HG03575 (cell line): ENCODE measurements around the gene PSAT1.

Source experiments
- ATAC-seq: cut with Tn5 transposase; IDR thresholded peaks from one replicate; pipeline ENCODE4 v1.9.1; 2021; ENCODE audit not compliant: unreplicated experiment, insufficient number of reproducible peaks, low FRiP score; ENCODE audit errors: extremely low read depth

The PSAT1 gene

DNA sequence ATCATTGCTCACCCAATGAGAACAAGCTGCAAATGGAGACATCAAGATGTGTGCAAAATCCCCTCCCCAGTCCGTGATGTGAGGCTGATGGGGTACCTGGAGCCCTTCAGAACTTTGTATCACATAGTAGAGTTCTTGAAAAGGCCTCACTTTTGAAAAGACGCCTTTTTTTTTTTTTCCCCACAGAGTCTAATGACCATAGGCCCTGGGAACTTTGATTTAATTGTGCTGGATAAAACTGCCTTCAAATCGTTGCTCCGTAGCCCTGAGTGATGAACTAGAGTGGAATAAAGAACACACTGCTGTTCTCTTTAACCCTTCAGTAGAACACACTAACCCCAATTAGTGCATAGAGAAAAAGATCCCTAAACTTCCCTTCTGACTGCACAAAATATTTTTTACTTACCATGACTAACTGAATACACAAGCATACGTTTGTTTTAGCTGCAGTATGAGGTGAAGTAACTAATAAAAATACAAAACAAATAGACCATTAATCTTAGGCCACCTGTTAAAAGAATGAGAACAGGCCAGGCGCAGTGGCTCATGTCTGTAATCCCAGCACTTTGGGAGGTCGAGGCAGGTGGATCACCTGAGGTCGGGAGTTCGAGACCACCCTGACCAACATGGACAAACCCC lies 15.1 kb downstream of the PSAT1 start:
- ATAC-seq: no peak

- no peak for ATAC-seq
Measured at GRCh38 chr9:78314550-78314949, 17.6 kb downstream of the PSAT1 start.

DNA sequence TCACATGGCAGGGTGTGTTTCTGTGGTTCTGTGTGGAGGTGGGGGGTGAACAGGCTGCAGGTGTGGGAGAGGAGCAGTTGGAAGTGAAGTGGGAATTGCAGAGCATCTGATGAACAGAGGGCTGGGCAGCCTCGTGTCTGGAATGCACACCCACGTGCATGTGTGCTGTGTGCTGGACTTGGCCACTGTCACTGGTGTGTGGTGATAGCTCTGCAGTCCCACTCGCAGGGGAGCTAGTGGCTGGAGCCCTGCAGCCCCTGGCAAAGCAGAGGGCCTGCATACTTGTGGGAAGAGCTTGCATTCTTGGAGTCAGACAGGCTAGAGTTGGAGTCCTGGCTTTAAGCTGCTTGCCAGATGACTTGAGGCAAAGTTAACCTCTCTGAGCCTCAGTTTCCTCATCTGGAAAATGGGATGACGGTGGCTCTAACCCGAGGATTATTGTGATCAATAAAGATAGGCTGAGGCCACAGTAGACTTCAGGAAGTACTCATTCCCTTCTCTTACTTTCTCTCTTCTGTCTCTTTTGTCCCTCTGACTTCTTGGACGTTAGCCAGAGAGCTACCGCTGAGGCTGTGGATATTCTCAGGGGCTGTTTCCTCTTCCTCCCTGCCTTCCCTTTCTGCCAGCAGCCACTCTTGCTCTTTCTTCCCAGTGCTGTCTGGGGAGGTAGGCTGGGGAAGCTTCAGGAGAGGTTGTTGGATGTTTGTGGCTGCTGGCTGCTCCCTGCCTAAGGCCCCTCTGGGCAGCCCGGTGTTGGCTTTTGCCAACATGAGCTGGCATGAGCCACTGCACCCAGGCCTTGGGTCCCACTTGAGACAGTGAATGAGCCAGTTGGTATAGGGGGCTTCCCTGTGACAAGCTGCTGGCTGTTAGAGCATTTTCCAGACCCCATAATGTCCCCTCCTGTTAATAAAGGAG lies 18.3 kb downstream of the PSAT1 start:
- no peak for ATAC-seq

- ATAC-seq: no peak
Measured at GRCh38 chr9:78316166-78316892, 19.4 kb downstream of the PSAT1 start.

DNA sequence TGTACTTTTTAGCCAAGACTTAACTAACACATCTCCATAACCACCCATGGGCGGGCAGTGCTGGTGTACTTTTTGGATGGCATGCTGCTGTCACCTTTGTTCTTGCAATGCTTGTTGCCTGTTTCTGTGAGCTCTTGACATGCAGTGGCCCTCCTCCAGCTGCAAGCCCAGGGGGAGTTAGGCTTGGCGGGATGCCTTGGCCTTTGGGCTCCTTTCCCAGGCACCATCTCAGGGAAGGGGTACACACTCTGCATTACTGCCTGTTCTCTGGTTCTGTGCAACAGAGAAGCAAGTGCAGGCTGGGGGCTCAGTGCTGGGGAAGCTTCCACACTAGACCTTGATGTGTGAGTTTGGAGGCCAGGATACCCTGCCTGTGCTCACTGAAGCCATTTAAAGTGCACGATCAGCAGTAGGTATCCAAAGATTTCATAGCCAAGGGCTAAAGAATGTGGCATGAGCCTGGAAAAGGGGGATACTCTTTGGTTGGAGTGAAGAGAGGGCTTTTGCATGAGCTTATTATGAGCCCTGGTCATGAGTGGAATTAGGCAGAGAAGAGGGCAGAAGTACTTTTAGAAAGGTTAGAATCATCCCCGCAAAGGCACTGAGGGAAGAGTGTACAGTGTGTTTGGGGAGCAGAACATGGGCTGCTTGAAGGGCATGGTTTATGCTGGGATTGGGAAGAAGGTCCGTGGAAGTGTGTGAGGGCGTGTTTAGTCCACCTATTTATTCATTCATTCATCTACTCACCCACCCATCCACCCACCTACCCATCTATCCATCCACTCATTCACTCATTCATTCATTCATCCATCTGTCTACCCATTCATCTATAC lies 22.5 kb downstream of the PSAT1 start:
- ATAC-seq: no peak

DNA sequence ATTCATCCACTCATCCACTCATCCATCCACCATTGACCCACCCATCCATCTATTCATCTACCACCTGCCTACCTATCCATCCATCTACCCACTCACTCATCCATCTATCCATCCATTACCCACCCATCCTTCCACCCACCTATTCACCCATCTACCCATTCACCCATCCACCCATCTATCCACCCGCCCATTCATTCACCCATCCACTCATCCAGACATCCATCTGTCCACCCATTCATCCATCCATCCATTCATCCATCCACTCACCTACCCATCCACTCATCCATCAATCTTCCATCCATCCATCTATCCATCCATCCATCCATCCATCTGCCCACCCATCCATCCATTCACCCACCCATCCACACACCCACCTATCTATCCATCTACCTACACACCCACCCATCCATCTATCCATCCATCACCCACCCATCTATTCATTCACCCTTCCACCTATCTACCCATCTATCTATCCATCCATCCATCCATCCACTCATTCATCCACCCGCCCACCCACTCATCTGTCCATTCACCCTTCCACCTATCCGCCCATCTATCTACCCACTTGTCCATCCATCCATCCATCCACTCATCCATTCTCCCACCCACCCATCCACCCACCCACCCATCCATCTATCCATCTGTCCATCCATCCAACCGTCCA lies 23.2 kb downstream of the PSAT1 start:
- no peak for ATAC-seq

GRCh38 chr9:78320875-78321496 lies 24.1 kb downstream of the PSAT1 start:
- ATAC-seq: no peak

DNA sequence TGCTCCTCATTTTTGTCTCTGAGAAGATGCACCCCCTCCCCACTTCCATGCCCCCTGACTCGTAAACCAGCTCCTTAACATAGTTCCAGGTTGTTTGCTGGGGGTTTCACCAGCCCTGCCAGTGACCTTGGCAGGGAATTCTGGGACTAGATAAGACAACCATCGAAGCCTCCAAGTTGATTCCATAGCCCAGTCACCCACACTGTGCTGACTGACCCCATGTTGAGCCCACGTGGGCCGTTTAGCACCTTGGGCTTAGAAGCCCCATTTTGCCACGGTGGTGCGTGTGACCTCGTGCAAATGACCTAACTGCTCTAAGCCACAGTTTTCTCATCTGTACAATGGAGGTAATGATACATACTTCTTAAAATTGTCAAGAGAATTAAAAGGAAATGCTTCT lies 24.6 kb downstream of the PSAT1 start:
- no peak for ATAC-seq

- no peak for ATAC-seq
Measured at GRCh38 chr9:78324068-78324650, 27.2 kb downstream of the PSAT1 start.

DNA sequence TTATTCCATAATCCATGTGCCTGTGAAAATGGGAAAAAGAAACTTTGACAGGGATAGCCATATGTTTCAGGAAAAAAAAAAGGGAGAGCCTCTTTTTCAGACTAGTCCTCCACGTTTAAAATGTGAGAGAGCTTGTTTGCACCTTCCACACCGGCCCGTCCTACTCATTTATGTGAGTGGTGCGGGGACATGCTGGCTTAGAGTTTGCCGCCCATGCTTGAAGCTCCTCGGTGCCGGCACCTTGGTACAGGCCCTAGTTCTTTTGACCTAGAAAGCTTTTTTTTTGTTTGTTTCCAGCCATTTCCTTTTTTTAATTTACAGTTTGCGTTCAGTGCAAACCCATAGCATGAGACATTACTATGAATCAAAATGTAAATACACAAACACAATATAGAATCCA lies 27.8 kb downstream of the PSAT1 start:
- no peak for ATAC-seq

- no peak for ATAC-seq
Measured at GRCh38 chr9:78325343-78325742, 28.4 kb downstream of the PSAT1 start.

DNA sequence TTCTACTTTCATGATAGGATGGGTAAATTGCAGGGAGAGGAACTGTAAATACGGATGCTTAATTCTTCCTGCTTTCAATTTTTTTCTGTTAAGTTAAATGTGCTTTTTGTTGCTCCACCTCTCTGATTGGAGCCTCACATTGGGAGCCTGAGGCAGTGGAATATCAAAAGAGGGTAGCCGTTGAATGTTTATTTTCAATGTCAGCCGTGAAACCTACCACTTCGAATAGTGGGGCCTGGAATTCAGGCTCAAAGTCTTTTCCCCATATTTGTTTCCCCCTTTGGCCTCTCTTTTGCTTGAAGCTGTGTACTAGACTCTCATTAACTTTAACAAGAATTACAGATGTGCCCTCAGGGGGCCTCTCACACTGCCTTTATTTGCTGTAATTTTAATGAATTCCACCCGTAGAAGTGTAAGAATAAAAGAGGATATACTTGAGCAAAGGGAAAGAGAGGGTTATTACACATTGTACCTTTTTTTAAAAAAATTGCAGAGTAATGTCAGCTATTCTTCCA lies 29.0 kb downstream of the PSAT1 start:
- no peak for ATAC-seq

DNA sequence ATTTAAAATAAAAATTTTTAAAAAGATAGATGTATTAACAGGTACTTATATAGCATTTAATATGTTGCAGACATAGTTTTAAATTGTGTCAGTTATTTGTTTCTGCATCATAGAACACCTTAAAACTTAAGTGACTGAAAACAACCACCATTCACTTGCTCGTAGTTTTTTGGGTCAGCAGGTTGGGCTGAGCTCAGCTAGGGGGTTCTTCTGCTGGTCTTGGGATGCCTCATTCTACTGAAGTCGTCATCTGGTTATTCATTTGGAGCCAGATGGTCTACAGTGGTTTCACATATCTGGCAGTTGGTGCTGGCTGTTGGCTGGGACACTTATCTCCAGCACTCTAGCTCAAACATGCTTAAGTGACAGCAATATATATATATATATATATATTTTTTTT lies 29.6 kb downstream of the PSAT1 start:
- ATAC-seq: no peak

- ATAC-seq: no peak
Measured at GRCh38 chr9:78332381-78332780, 35.5 kb downstream of the PSAT1 start.

DNA sequence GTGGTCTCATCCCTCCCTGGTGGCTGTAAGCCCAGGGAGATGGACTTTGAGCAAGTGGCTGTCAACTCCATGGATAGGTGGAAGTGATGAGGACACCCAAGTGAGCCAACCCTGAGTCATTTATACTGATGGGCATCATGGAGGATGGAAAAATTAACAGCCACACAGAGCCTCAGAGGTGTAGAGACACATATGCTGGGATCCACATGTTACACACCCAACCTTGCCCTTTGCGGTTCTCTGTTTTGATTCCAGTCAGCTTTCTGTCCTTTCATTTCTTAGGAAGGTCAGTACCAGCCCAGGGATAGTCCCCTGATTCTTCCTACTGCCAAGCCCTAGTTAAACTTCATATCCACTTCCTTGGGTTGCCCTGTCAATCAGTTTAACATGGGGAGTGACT lies 51.9 kb downstream of the PSAT1 start:
- no peak for ATAC-seq

DNA sequence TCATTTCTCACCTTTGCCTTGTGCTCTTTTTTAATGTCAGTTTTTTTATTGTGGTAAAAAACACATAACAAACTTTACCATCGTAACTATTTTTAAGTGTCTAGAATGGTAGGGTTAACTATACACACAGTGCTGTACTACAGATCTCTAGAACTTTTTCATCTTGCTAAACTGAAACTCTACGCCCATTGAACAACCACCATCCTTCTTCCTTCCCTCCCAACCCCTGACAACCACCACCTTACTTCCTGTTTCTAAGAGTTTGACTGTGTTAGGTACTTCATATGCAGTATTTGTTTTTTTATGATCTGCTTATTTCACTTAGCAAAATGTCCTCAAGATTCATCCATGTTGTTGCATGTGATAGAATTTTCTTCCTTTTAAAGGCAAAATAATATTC lies 54.9 kb downstream of the PSAT1 start:
- ATAC-seq: no peak

- no peak for ATAC-seq
Measured at GRCh38 chr9:78354324-78354973, 57.5 kb downstream of the PSAT1 start.
